Caco-2 (cell line): Measurements from ENCODE around the gene LSM3. TPM values are rescaled to one million over a fixed set of nuclear protein-coding genes. Genes with fewer than 3 reads are reported as not detected.
A peak's percentile ranks its signal among the peaks of the same experiment; 100 is the strongest.

Experiments
- BruUV-seq: library from RNA; stranded (reverse); fragments of 400-500 nt; replicated peaks from 2 replicates; lab custom pipeline; 2021; lab: Mats Ljungman, UMichigan
- CTCF ChIA-PET: fragments of 300-600 bp; sonication (Branson Sonifier 250); formaldehyde crosslinking; loops from one replicate; lab custom pipeline; 2022; ENCODE audit warnings: antibody characterized with exemption; lab: Charles Lee
- POLR2A ChIA-PET: fragments of 300-600 bp; sonication (Branson Sonifier 250); formaldehyde crosslinking; loops from one replicate; lab custom pipeline; 2022; ENCODE audit warnings: antibody characterized with exemption; lab: Charles Lee
- DNase-seq, 2 experiments: peaks; one replicate each; pipeline versions ENCODE4 v3.0.0 to v3.0.0-alpha.2; 2020 to 2022
- H3K27me3 ChIP-seq: replicated peaks from 2 replicates; pipeline ENCODE4 v1.6.0; 2011; ENCODE audit warnings: low read length; ENCODE audit not compliant: control insufficient read depth, insufficient read depth
- H3K36me3 ChIP-seq: 2 replicates; pipeline ENCODE4 v1.5.1; 2011; ENCODE audit warnings: low read length; ENCODE audit not compliant: control insufficient read depth, insufficient read depth
- H3K4me1 ChIP-seq: fragments of 250-450 bp; sonication (Bioruptor Pico); 2 replicates; pipeline ENCODE4 v1.5.1; 2020; ENCODE audit warnings: mild to moderate bottlenecking
- H3K4me3 ChIP-seq: 2 replicates; pipeline ENCODE4 v1.5.1; 2011; ENCODE audit warnings: low read depth, mild to moderate bottlenecking, control low read depth, low read length
- H3K9me3 ChIP-seq: fragments of 250-450 bp; sonication (Bioruptor Pico); 2 replicates; pipeline ENCODE4 v1.5.1; 2020; ENCODE audit warnings: mild to moderate bottlenecking, moderate library complexity
- H3K27ac Mint-ChIP-seq: one replicate; pipeline ENCODE4 v1.8.0; 2022; ENCODE audit warnings: mixed read lengths; ENCODE audit not compliant: unreplicated experiment
- H3K27me3 Mint-ChIP-seq: one replicate; pipeline ENCODE4 v1.8.0; 2022; ENCODE audit warnings: mixed read lengths; ENCODE audit not compliant: insufficient read depth, unreplicated experiment
- H3K36me3 Mint-ChIP-seq: one replicate; pipeline ENCODE4 v1.8.0; 2022; ENCODE audit warnings: mild to moderate bottlenecking, mixed read lengths; ENCODE audit not compliant: insufficient read depth, unreplicated experiment
- H3K4me1 Mint-ChIP-seq: one replicate; pipeline ENCODE4 v1.8.0; 2022; ENCODE audit warnings: low read depth, mixed read lengths; ENCODE audit not compliant: unreplicated experiment
- H3K4me3 Mint-ChIP-seq: one replicate; pipeline ENCODE4 v1.8.0; 2022; ENCODE audit warnings: mild to moderate bottlenecking, moderate library complexity, mixed read lengths; ENCODE audit not compliant: unreplicated experiment
- H3K9me3 Mint-ChIP-seq: one replicate; pipeline ENCODE4 v1.8.0; 2022; ENCODE audit warnings: mixed read lengths; ENCODE audit not compliant: unreplicated experiment
- intact Hi-C: fragments of 100-400 bp; cut with micrococcal nuclease; formaldehyde crosslinking; loops from one replicate; pipeline ENCODE4 v1.10.0; 2022; ENCODE audit not compliant: unreplicated experiment
- total RNA-seq: library from RNA; stranded (reverse); gene quantifications from 2 replicates; pipeline ENCODE4 v1.2.3, GENCODE V29; 2022
- TF ChIP-seq, protein P1 (sequence below), 2 experiments: fragments of 200-600 bp in 1 of 2; IDR thresholded peaks; 1 replicate in 1 of 2; 2 replicates in 1 of 2; pipeline versions ENCODE4 v1.5.1 to v1.8.0; 2011 to 2022; ENCODE audit warnings: antibody characterized with exemption in 1 of 2, control low read depth in 1 of 2, inconsistent platforms in 1 of 2, low read depth in 1 of 2, low read length in 1 of 2, mild to moderate bottlenecking in 1 of 2, moderate library complexity in 1 of 2; ENCODE audit not compliant: insufficient read depth in 1 of 2, severe bottlenecking in 1 of 2, unreplicated experiment in 1 of 2

LSM3 gene
- total RNA-seq, 1 experiment from 2014 or later: 20.5 TPM

DNA sequence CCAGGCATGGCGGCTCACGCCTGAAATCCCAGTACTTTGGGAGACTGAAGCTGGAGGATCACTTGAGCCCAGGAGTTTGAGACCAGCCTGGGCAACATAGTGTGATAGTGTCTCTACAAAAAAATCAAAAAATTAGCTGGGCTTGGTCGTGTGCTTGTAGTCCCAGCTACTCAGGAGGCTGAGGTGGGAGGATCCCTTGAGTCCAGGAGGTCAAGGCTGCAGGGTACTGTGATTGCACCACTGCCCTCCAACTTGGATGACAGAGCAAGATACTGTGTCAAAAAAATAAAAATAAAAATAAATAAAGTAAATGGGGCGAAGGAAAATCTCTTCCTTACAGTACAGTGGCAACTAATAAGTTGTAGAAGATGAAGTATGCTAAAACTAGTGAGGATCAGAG lies 29.6 kb downstream of the LSM3 start:
- no TSS peak for BruUV-seq
- Histone ChIP-seq H3K4me1 (peaks cover 79% of the 10 kb centered on the region), H3K9me3 (no peaks in the 10 kb centered on the region), H3K36me3 (no peaks in the 10 kb centered on the region), H3K27me3 (no peaks in the 10 kb centered on the region), H3K4me3 (no peak overlapping the region)
- ChIA-PET POLR2A (no interaction called here), CTCF (no interaction called here)
- H3K4me1 Mint-ChIP-seq: peaks cover 68% of the 10 kb centered on the region
- H3K27me3 Mint-ChIP-seq: no peaks in the 10 kb centered on the region
- H3K9me3 Mint-ChIP-seq: no peaks in the 10 kb centered on the region
- no peak for DNase-seq
- intact Hi-C loops: loop anchor here (1.0 kb wide), 1 partner anchor 17 kb away; no protein-coding TSS in a partner anchor
- peaks cover 11% of the 10 kb centered on the region for H3K36me3 Mint-ChIP-seq
- H3K4me3 Mint-ChIP-seq: peak overlapping the region; percentile 1
- peak overlapping the region; percentile 53 for H3K27ac Mint-ChIP-seq
- TF ChIP-seq, protein P1, sequence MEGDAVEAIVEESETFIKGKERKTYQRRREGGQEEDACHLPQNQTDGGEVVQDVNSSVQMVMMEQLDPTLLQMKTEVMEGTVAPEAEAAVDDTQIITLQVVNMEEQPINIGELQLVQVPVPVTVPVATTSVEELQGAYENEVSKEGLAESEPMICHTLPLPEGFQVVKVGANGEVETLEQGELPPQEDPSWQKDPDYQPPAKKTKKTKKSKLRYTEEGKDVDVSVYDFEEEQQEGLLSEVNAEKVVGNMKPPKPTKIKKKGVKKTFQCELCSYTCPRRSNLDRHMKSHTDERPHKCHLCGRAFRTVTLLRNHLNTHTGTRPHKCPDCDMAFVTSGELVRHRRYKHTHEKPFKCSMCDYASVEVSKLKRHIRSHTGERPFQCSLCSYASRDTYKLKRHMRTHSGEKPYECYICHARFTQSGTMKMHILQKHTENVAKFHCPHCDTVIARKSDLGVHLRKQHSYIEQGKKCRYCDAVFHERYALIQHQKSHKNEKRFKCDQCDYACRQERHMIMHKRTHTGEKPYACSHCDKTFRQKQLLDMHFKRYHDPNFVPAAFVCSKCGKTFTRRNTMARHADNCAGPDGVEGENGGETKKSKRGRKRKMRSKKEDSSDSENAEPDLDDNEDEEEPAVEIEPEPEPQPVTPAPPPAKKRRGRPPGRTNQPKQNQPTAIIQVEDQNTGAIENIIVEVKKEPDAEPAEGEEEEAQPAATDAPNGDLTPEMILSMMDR (IDR thresholded peaks at IDR 0.05; ENCODE audit: insufficient read depth in 1 of 2, low read depth in 1 of 2, low read length in 1 of 2, severe bottlenecking in 1 of 2, unreplicated experiment in 1 of 2): no peak

DNA sequence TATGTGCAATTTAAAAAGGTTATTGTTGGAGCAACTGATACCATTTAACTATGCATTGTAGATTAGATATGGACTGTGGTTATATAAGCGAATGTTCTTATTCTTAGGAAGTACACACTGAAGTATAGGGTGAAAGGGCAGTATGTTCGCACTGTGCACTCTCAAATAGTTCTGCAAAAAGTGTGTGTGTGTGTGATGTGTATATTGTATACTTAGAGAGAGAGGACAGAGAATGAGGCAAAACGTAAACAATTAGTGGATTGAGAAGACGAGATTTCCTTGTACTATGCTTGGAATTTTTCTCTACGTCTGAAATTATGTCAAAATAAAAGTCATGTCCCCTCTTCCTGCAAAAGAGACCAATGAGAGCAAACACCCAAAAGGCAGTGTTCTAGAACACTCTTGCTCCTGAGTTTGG lies 30.4 kb downstream of the LSM3 start:
- Histone ChIP-seq H3K27me3 (no peaks in the 10 kb centered on the region), H3K36me3 (no peaks in the 10 kb centered on the region), H3K4me1 (peaks cover 71% of the 10 kb centered on the region), H3K9me3 (no peaks in the 10 kb centered on the region), H3K4me3 (no peak overlapping the region)
- ChIA-PET POLR2A (no interaction called here), CTCF (no interaction called here)
- H3K27me3 Mint-ChIP-seq: no peaks in the 10 kb centered on the region
- peaks cover 6% of the 10 kb centered on the region for H3K36me3 Mint-ChIP-seq
- no TSS peak for BruUV-seq
- H3K4me1 Mint-ChIP-seq: peaks cover 61% of the 10 kb centered on the region
- intact Hi-C loops: loop anchor here (1.0 kb wide), 1 partner anchor 16 kb away; no protein-coding TSS in a partner anchor
- peak overlapping the region; percentile 53 for H3K27ac Mint-ChIP-seq
- H3K4me3 Mint-ChIP-seq: peak overlapping the region; percentile 1
- TF ChIP-seq, protein P1 (IDR thresholded peaks at IDR 0.05; ENCODE audit: insufficient read depth in 1 of 2, low read depth in 1 of 2, low read length in 1 of 2, severe bottlenecking in 1 of 2, unreplicated experiment in 1 of 2): no peak
- no peak for DNase-seq
- H3K9me3 Mint-ChIP-seq: no peaks in the 10 kb centered on the region

DNA sequence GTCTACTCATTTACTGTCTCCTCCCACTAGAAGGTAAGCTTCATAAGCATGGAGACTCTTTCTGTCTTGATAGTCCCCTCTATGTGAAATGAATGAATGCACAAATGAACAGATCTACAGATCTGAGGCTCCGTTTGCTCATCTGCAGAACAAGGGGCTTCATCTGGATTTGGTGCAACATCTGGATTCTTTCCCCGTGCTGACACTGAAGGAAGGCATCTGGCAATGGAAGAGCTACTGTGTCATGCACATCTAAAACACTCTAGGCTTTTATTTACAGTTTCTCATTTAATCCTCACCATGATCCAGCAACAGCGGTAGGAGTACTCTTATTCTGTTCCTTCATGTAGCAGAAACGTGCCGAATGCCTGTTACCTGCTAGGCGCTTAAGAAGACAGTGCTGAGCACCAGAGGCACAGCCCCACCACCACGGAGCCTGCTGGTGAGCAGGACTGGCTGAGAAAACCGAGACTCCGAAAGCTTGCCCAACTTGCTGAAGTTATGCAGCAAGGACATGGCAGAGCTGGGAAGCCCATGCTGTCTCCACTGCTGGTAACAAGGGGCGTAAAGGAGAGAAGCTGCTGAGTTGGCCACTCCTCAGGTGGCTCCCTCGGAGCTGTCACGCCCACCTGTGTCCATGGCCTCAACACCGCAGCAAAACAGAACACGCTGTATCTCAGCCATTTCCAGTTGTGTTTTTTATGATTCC lies 31.1 kb downstream of the LSM3 start:
- Histone ChIP-seq H3K4me1 (peaks cover 68% of the 10 kb centered on the region), H3K9me3 (no peaks in the 10 kb centered on the region), H3K36me3 (no peaks in the 10 kb centered on the region), H3K27me3 (no peaks in the 10 kb centered on the region), H3K4me3 (no peak overlapping the region)
- Mint-ChIP-seq H3K36me3 (peaks cover 4% of the 10 kb centered on the region), H3K27ac (peak overlapping the region; percentile 53), H3K4me1 (peaks cover 55% of the 10 kb centered on the region), H3K4me3 (no peak overlapping the region), H3K27me3 (no peaks in the 10 kb centered on the region), H3K9me3 (no peaks in the 10 kb centered on the region)
- ChIA-PET POLR2A (no interaction called here), CTCF (no interaction called here)
- TF ChIP-seq, protein P1 (IDR thresholded peaks at IDR 0.05; ENCODE audit: insufficient read depth in 1 of 2, low read depth in 1 of 2, low read length in 1 of 2, severe bottlenecking in 1 of 2, unreplicated experiment in 1 of 2): no peak
- no TSS peak for BruUV-seq
- intact Hi-C loops: no loop called here
- DNase-seq: no peak
